GM19395 (cell line): ENCODE measurements around the gene MNX1.
A peak's percentile ranks its signal among the peaks of the same experiment; 100 is the strongest.

Experiments
- ATAC-seq: cut with Tn5 transposase; IDR thresholded peaks from one replicate; pipeline ENCODE4 v1.9.1; 2021; ENCODE audit warnings: mild to moderate bottlenecking, moderate library complexity; ENCODE audit not compliant: unreplicated experiment

MNX1 gene

GRCh38 chr7:156985101-156985992, 25.1 kb downstream of the MNX1 start:
- ATAC-seq = no peak

- no peak for ATAC-seq
These were observed 26.1 kb downstream of the MNX1 start for GRCh38 chr7:156984174-156984891.

DNA sequence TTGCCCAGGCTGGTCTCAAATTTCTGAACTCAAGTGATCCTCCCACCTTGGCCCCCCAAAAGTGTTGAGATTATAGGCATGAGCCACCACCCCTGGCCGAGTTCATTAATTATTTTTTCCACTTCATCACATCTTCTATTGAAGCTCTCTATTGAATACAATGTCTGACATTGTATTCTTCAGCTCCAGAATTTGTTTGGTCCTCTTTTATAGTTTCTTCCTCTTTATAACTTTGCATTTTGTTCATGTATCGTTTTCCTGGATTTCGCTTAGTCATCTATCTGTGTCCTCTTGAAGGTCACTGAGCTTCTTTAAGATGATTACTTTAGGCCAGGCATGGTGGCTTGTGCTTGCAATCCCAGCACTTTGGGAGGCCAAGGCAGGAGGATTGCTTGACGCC, 30.8 kb downstream of the MNX1 start:
- no peak for ATAC-seq

GRCh38 chr7:156979007-156979606, 31.4 kb downstream of the MNX1 start:
- no peak for ATAC-seq

DNA sequence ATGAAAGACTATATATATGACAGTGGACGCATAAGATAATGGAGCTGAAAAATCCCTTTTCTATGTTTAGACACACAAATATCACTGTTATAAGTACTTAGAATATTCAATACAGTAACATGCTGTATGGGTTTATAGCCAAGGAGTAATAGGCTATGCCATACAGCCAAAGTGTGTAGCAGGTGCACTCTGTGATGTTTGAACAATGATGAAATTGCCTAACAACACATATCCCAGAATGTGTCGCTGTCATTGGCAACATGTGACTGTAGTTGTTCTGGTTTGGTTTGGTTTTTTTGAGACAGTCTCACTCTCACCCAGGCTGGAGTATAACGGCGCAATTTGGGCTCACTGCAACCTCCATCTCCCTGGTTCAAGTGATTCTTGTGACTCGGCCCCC, 34.8 kb downstream of the MNX1 start:
- no peak for ATAC-seq

- no peak for ATAC-seq
These were observed 40.5 kb downstream of the MNX1 start for GRCh38 chr7:156969972-156970420.

DNA sequence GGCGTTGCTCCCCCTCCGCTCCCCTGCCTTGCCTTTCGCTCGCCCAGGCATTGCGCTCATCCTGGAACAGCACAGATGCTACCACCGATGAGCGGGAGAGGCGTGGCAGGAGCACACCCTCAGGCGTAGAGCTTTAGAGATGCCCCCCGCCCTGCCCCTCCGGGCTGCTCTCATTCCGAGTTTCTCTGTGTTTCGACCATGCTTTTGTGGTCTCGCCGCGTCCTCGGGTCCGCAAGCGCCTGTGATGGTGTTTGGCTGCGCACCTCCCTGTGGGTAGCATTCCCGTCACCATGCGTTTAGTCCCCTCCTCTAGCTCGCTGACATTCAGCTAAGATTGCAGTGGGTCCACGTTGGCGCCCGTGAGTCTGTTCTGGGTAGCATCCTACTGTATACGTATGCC, 42.3 kb downstream of the MNX1 start:
- ATAC-seq = no peak

DNA sequence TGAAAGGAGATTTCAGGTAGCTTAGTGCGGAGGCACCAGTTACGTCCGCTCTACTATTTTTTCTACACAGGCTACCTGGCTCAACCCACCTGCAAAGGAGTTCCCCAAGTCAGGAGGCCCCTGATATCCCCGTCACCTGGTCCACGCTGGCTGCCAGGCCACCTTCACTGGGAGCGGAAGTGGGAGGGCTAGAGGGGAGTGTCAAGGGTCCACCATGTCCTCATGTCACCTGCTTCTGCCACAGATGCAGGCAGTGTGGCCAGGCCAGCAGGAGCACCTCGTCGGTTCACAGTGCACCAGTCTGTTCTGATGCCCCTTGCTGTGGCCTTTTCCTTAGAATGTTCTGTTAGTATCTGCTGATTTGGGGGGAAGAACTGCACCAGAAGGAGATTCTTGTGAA, 44.1 kb downstream of the MNX1 start:
- no peak for ATAC-seq

DNA sequence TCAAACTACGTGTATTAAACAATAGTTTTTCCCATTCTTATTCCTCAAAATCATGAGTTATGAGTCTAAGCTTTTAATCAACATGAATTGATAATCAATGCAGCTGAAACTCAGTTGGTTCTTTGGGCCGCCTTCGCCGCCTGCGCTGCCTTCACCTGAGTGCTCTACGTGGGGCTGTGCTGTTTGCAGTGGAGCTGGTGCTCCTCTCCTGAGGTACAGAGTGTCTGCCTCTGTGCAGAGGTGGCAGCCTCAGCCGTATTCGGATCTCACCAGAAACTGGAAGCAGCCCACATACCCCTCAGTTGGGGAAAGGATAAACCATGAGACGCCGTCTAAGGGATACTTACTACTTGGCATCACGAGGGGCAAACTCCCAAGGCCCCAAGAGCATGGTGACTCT, 45.5 kb downstream of the MNX1 start:
- ATAC-seq = no peak

DNA sequence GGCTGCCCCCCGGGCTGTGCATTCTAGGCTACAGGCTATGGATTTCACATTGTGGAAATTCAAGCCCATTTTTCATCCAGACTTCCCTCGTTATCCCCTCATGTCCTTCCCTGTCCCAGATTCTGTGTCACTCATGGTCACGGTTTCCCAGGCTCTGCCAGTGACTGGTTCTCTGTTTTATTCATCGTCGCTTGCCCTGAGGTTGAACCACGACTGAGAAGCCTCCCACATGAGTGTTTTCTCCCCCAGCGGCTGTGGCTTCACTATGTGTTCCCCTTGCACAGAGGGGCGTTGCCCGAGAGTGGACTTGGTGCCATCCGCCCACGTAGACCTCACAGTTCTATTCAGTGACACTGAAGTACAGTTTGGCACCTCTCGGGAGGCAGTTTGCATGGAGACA, 47.0 kb downstream of the MNX1 start:
- no peak for ATAC-seq

GRCh38 chr7:156962897-156963296, 47.6 kb downstream of the MNX1 start:
- ATAC-seq = no peak

DNA sequence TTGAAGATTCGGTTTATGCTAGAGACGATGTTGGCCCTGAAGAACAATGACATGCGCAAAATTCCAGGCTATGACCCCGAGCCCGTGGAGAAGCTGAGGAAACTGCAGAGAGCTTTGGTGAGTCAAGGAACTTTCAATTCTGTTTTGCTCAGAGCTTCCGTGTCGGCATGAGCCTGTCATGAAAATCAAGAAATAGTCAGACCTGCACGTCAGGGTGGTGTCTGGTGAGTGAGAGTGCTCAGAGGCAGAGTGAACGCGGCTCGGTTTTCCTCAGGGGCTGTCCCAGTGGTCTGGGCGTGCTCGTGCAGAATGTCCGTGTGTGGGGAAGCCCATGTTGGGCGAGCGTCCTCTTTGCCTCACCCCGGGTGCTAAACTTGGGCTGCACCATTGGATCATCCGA, 48.3 kb downstream of the MNX1 start:
- peak; percentile 52 for ATAC-seq

DNA sequence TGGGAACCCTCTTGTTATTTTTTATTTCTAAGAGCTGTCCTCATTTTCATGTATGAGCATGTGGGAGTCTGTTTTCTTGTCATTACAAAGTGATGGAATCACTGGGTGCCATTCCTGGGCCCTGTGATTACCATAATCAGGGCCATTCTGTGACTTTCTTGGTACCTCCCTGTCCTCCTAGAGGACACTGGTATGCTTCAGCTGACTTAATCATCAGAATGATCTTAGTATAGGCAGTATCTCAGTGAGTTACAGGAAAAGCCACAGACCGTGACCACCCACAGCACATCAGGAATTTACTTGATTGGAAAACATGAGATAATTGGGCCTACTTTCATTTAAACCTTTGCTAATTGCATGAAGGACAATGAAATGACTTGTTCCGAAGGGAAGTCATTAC, 53.7 kb downstream of the MNX1 start:
- no peak for ATAC-seq

DNA sequence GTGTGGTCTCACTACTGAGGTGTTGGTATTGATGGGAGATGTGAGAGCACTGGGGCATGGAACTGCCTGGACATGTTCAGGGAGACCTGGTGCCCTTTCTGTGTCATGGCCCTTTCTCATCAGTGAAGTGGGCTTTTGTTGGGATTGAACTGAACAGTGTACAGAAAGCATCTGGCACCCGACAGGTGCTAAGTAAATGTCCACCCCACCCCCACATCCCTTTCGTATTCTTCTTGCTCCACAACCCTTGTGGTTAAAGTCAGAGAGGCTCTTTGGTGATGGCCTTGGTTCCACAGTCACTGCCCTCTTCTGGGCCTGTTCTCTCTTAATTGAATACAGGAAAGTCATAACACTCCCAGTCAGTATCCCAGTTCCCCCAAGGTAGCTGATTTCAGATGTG, 55.5 kb downstream of the MNX1 start:
- no peak for ATAC-seq
